HEK293 (cell line): ENCODE data around the gene RALGAPA1.
A peak's percentile ranks its signal among the peaks of the same experiment; 100 is the strongest.

Experiments
- CTCF ChIA-PET: fragments of 350-600 bp; formaldehyde crosslinking; extraction: SDS; loops from one replicate; lab custom pipeline; 2021; ENCODE audit warnings: antibody characterized with exemption; lab: Yijun Ruan, JAX
- POLR2A ChIA-PET: fragments of 300-600 bp; formaldehyde crosslinking; extraction: SDS; loops from one replicate; lab custom pipeline; 2020; ENCODE audit warnings: antibody characterized with exemption, inconsistent platforms; lab: Yijun Ruan, JAX
- H3K27ac ChIP-seq: fragments of 200-500 bp; sonication (Bioruptor generic); 2 replicates; pipeline ENCODE4 v1.5.1; 2014; ENCODE audit warnings: low read depth, low read length, control low read depth, inconsistent platforms; ENCODE audit errors: extremely low read depth
- H3K36me3 ChIP-seq, 2 experiments: fragments of 200-500 bp in 1 of 2; sonication (Bioruptor generic) in 1 of 2; 1 replicate in 1 of 2; 2 replicates in 1 of 2; pipeline ENCODE4 v1.5.1; 2014 to 2017; ENCODE audit warnings: inconsistent platforms in 2 of 2, low read length in 2 of 2; ENCODE audit not compliant: control insufficient read depth in 2 of 2, insufficient read depth in 1 of 2
- H3K4me1 ChIP-seq: fragments of 200-500 bp; sonication (Bioruptor generic); 2 replicates; pipeline ENCODE4 v1.5.1; 2014; ENCODE audit warnings: mild to moderate bottlenecking, low read length, inconsistent platforms; ENCODE audit not compliant: control insufficient read depth, insufficient read depth
- H3K4me3 ChIP-seq: 2 replicates; pipeline ENCODE4 v1.5.1; 2011; ENCODE audit warnings: low read depth, mild to moderate bottlenecking, control low read depth, low read length, moderate library complexity
- H3K9me3 ChIP-seq: fragments of 200-500 bp; sonication (Bioruptor generic); 2 replicates; pipeline ENCODE4 v1.5.1; 2014; ENCODE audit warnings: low read depth, low read length, inconsistent platforms; ENCODE audit not compliant: control insufficient read depth, insufficient read depth
- BCL11B ChIP-seq: fragments of 450-650 bp; formaldehyde crosslinking; IDR thresholded peaks from 2 replicates; pipeline ENCODE4 v1.5.1; 2016; ENCODE audit warnings: low read depth, missing biosample characterization, missing genetic modification characterization
- GLIS1 ChIP-seq: fragments of 450-650 bp; formaldehyde crosslinking; IDR thresholded peaks from 2 replicates; pipeline ENCODE4 v1.5.1; 2016; ENCODE audit warnings: missing biosample characterization, missing genetic modification characterization
- PRDM1 ChIP-seq: fragments of 450-650 bp; formaldehyde crosslinking; IDR thresholded peaks from 2 replicates; pipeline ENCODE4; 2016; ENCODE audit warnings: missing biosample characterization, missing genetic modification characterization
- SP3 ChIP-seq: fragments of 450-650 bp; formaldehyde crosslinking; IDR thresholded peaks from 2 replicates; pipeline ENCODE4 v1.5.1; 2016; ENCODE audit warnings: missing biosample characterization, missing genetic modification characterization
- ZBTB17 ChIP-seq: fragments of 450-650 bp; formaldehyde crosslinking; IDR thresholded peaks from 2 replicates; pipeline ENCODE4 v1.5.1; 2016; ENCODE audit warnings: missing biosample characterization, missing genetic modification characterization
- ZFP69B ChIP-seq: fragments of 450-650 bp; formaldehyde crosslinking; IDR thresholded peaks from 2 replicates; pipeline ENCODE4 v1.5.1; 2016; ENCODE audit warnings: missing biosample characterization, missing genetic modification characterization
- ZNF157 ChIP-seq: fragments of 450-650 bp; formaldehyde crosslinking; IDR thresholded peaks from 2 replicates; pipeline ENCODE4 v1.5.1; 2016; ENCODE audit warnings: missing biosample characterization, missing genetic modification characterization
- ZNF169 ChIP-seq: fragments of 450-650 bp; formaldehyde crosslinking; IDR thresholded peaks from 2 replicates; pipeline ENCODE4 v1.5.1; 2016; ENCODE audit warnings: missing biosample characterization, missing genetic modification characterization
- ZNF175 ChIP-seq: fragments of 450-650 bp; formaldehyde crosslinking; IDR thresholded peaks from 2 replicates; pipeline ENCODE4 v1.5.1; 2016; ENCODE audit warnings: missing biosample characterization, missing genetic modification characterization
- ZNF202 ChIP-seq: fragments of 450-650 bp; formaldehyde crosslinking; IDR thresholded peaks from 2 replicates; pipeline ENCODE4 v1.5.1; 2016; ENCODE audit warnings: missing biosample characterization, missing genetic modification characterization, borderline replicate concordance
- ZNF248 ChIP-seq: fragments of 450-650 bp; formaldehyde crosslinking; IDR thresholded peaks from 2 replicates; pipeline ENCODE4 v1.5.1; 2017; ENCODE audit warnings: missing biosample characterization, missing genetic modification characterization
- ZNF266 ChIP-seq: fragments of 450-650 bp; formaldehyde crosslinking; IDR thresholded peaks from 2 replicates; pipeline ENCODE4 v1.5.1; 2016; ENCODE audit warnings: missing biosample characterization, missing genetic modification characterization, low read depth
- ZNF274 ChIP-seq, 2 experiments: fragments of 200-500 bp in 1 of 2; fragments of 450-650 bp in 1 of 2; sonication (Bioruptor generic) in 1 of 2; formaldehyde crosslinking in 1 of 2; IDR thresholded peaks; 2 replicates each; pipeline versions ENCODE4 v1.5.1 to v1.6.1; 2014 to 2016; ENCODE audit warnings: borderline replicate concordance in 1 of 2, inconsistent platforms in 1 of 2, low read length in 1 of 2, missing biosample characterization in 1 of 2, missing genetic modification characterization in 1 of 2
- ZNF76 ChIP-seq: fragments of 450-650 bp; formaldehyde crosslinking; IDR thresholded peaks from 2 replicates; pipeline ENCODE4; 2016; ENCODE audit warnings: low read depth, missing biosample characterization, missing genetic modification characterization, borderline replicate concordance
- TF ChIP-seq, protein P1 (sequence below): fragments of 450-650 bp; formaldehyde crosslinking; IDR thresholded peaks from 2 replicates; pipeline ENCODE4 v1.5.1; 2016; ENCODE audit warnings: missing biosample characterization, missing genetic modification characterization
- TF ChIP-seq, protein P2 (sequence below): IDR thresholded peaks from 2 replicates; pipeline ENCODE4 v1.6.1; 2011; ENCODE audit warnings: mild to moderate bottlenecking, low read depth, low read length, borderline replicate concordance
- TF ChIP-seq, protein P3 (sequence below): fragments of 450-650 bp; formaldehyde crosslinking; IDR thresholded peaks from 2 replicates; pipeline ENCODE4 v1.5.1; 2016; ENCODE audit warnings: missing biosample characterization, missing genetic modification characterization
- TF ChIP-seq, protein P4 (sequence below): fragments of 450-650 bp; formaldehyde crosslinking; IDR thresholded peaks from 2 replicates; pipeline ENCODE4 v1.5.1; 2017; ENCODE audit warnings: missing biosample characterization, mild to moderate bottlenecking, missing genetic modification characterization, moderate library complexity
- TF ChIP-seq, protein P5 (sequence below): fragments of 450-650 bp; formaldehyde crosslinking; IDR thresholded peaks from 2 replicates; pipeline ENCODE4 v1.5.0; 2017; ENCODE audit warnings: missing biosample characterization, missing genetic modification characterization, borderline replicate concordance

RALGAPA1 gene

DNA sequence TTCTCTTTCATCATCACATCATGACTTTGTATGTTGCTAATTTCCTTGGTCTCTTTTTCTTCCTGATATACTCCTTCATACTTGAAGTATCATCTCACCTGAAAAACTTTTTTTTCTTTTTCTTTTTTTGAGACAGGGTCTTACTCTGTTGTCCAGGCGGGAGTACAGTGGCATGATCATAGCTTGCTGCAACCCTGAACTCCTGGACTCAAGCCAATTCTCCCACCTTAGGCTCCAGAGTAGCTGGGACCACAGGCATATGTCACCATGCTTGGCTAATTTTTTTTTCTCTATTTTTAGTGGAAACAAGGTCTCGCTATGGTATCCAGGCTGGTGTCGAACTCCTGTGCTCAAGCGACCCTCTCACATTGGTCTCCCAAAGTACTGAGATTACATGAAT, 107.6 kb downstream of the RALGAPA1 start:
- TF ChIP-seq ZNF169 = no peak
- TF ChIP-seq, protein P1, sequence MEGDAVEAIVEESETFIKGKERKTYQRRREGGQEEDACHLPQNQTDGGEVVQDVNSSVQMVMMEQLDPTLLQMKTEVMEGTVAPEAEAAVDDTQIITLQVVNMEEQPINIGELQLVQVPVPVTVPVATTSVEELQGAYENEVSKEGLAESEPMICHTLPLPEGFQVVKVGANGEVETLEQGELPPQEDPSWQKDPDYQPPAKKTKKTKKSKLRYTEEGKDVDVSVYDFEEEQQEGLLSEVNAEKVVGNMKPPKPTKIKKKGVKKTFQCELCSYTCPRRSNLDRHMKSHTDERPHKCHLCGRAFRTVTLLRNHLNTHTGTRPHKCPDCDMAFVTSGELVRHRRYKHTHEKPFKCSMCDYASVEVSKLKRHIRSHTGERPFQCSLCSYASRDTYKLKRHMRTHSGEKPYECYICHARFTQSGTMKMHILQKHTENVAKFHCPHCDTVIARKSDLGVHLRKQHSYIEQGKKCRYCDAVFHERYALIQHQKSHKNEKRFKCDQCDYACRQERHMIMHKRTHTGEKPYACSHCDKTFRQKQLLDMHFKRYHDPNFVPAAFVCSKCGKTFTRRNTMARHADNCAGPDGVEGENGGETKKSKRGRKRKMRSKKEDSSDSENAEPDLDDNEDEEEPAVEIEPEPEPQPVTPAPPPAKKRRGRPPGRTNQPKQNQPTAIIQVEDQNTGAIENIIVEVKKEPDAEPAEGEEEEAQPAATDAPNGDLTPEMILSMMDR (tag by site-specific recombination) = no peak
- TF ChIP-seq ZNF274 (IDR thresholded peaks at IDR 0.05; ENCODE audit: low read length) = no peak
- no peak for TF ChIP-seq ZNF274 (tag by site-specific recombination; IDR thresholded peaks at IDR 0.05; ENCODE audit: borderline replicate concordance)
- TF ChIP-seq, protein P2, sequence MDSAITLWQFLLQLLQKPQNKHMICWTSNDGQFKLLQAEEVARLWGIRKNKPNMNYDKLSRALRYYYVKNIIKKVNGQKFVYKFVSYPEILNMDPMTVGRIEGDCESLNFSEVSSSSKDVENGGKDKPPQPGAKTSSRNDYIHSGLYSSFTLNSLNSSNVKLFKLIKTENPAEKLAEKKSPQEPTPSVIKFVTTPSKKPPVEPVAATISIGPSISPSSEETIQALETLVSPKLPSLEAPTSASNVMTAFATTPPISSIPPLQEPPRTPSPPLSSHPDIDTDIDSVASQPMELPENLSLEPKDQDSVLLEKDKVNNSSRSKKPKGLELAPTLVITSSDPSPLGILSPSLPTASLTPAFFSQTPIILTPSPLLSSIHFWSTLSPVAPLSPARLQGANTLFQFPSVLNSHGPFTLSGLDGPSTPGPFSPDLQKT = no peak
- TF ChIP-seq ZNF76 = no peak
- TF ChIP-seq, protein P3, sequence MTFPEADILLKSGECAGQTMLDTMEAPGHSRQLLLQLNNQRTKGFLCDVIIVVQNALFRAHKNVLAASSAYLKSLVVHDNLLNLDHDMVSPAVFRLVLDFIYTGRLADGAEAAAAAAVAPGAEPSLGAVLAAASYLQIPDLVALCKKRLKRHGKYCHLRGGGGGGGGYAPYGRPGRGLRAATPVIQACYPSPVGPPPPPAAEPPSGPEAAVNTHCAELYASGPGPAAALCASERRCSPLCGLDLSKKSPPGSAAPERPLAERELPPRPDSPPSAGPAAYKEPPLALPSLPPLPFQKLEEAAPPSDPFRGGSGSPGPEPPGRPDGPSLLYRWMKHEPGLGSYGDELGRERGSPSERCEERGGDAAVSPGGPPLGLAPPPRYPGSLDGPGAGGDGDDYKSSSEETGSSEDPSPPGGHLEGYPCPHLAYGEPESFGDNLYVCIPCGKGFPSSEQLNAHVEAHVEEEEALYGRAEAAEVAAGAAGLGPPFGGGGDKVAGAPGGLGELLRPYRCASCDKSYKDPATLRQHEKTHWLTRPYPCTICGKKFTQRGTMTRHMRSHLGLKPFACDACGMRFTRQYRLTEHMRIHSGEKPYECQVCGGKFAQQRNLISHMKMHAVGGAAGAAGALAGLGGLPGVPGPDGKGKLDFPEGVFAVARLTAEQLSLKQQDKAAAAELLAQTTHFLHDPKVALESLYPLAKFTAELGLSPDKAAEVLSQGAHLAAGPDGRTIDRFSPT (tag by site-specific recombination) = no peak
- no peak for TF ChIP-seq BCL11B (tag by site-specific recombination)
- no peak for TF ChIP-seq ZFP69B (tag by site-specific recombination)
- no peak for TF ChIP-seq ZNF248
- TF ChIP-seq ZNF266 (tag by site-specific recombination) = no peak
- TF ChIP-seq GLIS1 (tag by site-specific recombination) = no peak
- TF ChIP-seq, protein P4, sequence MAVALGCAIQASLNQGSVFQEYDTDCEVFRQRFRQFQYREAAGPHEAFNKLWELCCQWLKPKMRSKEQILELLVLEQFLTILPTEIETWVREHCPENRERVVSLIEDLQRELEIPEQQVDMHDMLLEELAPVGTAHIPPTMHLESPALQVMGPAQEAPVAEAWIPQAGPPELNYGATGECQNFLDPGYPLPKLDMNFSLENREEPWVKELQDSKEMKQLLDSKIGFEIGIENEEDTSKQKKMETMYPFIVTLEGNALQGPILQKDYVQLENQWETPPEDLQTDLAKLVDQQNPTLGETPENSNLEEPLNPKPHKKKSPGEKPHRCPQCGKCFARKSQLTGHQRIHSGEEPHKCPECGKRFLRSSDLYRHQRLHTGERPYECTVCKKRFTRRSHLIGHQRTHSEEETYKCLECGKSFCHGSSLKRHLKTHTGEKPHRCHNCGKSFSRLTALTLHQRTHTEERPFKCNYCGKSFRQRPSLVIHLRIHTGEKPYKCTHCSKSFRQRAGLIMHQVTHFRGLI (tag by site-specific recombination) = no peak
- TF ChIP-seq SP3 (tag by site-specific recombination) = no peak
- POLR2A ChIA-PET = no interaction called here

DNA sequence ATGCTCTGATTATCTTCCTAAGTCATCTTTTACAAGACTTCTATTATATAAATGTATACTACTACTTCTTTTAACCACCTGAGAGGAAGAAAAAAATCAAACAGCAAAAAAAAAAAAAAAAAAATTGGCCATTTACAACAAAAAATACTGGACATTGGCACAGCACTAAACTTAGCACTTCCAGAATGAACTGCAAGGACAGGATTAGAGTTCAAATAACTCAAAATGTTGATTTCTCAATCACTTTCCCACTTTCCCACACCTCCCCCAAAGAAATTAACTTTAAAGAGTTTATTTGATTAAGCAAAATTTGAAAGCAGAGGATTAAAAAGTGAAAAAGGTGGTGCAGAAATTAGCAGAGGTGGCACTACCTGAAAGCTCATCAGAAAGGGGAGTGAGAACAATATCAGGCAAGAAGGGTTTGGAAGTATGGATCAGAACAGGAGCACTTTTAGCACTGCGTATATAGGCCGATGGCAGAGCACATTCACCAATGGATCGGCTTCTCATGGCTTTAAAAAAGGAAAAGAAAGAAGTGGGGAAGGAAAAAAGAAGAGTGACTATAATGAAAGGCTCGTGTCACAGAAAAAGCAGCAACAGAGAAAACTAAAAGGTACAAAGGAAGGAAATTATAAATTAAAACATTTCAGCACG, 109.2 kb downstream of the RALGAPA1 start:
- Histone ChIP-seq H3K27ac (no peak overlapping the region), H3K4me3 (no peak overlapping the region), H3K36me3 (no peaks in the 10 kb centered on the region), H3K4me1 (0 out of 2 replicates have a peak, but pooled peaks cover 3% of the 10 kb centered on the region)
- ChIA-PET POLR2A (no interaction called here), CTCF (interaction anchor here (0.6 kb wide), 1 partner anchor 80 kb away, joined by 4 read pairs; no protein-coding TSS in a partner anchor)
- TF ChIP-seq PRDM1 (tag by site-specific recombination) (peak; percentile 49; the same call in 1 of the 2 replicates), ZBTB17 (tag by site-specific recombination) (peak; percentile 79), ZNF202 (tag by site-specific recombination) (no peak), ZNF175 (tag by site-specific recombination) (no peak), ZNF157 (tag by site-specific recombination) (no peak)
- TF ChIP-seq, protein P5, sequence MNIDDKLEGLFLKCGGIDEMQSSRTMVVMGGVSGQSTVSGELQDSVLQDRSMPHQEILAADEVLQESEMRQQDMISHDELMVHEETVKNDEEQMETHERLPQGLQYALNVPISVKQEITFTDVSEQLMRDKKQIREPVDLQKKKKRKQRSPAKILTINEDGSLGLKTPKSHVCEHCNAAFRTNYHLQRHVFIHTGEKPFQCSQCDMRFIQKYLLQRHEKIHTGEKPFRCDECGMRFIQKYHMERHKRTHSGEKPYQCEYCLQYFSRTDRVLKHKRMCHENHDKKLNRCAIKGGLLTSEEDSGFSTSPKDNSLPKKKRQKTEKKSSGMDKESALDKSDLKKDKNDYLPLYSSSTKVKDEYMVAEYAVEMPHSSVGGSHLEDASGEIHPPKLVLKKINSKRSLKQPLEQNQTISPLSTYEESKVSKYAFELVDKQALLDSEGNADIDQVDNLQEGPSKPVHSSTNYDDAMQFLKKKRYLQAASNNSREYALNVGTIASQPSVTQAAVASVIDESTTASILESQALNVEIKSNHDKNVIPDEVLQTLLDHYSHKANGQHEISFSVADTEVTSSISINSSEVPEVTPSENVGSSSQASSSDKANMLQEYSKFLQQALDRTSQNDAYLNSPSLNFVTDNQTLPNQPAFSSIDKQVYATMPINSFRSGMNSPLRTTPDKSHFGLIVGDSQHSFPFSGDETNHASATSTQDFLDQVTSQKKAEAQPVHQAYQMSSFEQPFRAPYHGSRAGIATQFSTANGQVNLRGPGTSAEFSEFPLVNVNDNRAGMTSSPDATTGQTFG (tag by site-specific recombination) = no peak
- TF ChIP-seq, all 188 proteins: peak for 2
- H3K9me3 ChIP-seq = no peaks in the 10 kb centered on the region

More for the DNA sequence above, 107.6 kb downstream of the RALGAPA1 start:
- no peaks in the 10 kb centered on the region for H3K9me3 ChIP-seq
- no peaks in the 10 kb centered on the region for H3K36me3 ChIP-seq
- H3K4me3 ChIP-seq = no peak overlapping the region
- no peak overlapping the region for H3K27ac ChIP-seq
- 0 out of 2 replicates have a peak, but pooled peaks cover 3% of the 10 kb centered on the region for H3K4me1 ChIP-seq
- CTCF ChIA-PET = interaction anchor here (0.6 kb wide), 1 partner anchor 391 kb away, joined by 3 read pairs; no protein-coding TSS in a partner anchor
